DND-41 (cell line): ENCODE measurements around the gene ENTPD8.

ENCODE experiments used
- CTCF ChIP-seq: IDR thresholded peaks from 2 replicates; pipeline ENCODE4 v1.5.1; 2012; ENCODE audit warnings: borderline replicate concordance, low read length, moderate library complexity, mild to moderate bottlenecking; ENCODE audit not compliant: poor library complexity, severe bottlenecking; ENCODE audit errors: extremely low read depth
- EZH2 ChIP-seq: IDR thresholded peaks from 3 replicates; pipeline ENCODE4 v1.6.1; 2012; ENCODE audit warnings: borderline replicate concordance, low read depth, mild to moderate bottlenecking, moderate library complexity, low read length, inconsistent platforms; ENCODE audit not compliant: severe bottlenecking

GRCh38 chr9:137433916-137434431, 7.2 kb downstream of the ENTPD8 start:
- no peak for TF ChIP-seq EZH2
- no peak for TF ChIP-seq CTCF
